ENCODE results near the gene GRIN2A.

GRIN2A gene

DNA sequence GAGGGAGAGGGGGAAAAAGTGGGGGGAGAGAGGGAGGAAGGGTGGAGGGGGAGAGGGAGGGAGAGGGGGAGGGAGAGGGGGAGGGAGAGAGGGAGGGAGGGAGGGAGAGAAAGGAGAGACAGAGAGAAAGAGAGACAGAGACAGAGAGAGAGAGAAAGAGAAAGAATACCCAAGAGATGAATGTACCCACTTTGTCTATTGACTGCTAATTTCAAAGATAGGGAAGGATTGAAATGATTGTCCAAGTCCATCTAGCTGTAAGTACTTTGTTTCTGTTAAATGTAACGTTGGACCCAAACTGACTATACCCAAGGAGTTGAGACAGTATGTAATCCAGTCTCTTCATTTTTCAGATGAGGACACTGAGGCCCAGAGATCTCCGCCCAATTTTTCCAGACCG, 374.9 kb downstream of the GRIN2A start:
- Histone ChIP-seq H3K27me3 (ENCODE audit: insufficient read depth, poor library complexity, severe bottlenecking) (no peaks in the 10 kb centered on the region), H3K4me3 (replicated peaks; ENCODE audit: insufficient read depth, low read length) (no peak overlapping the region), H3K27ac (replicated peaks) (no peak overlapping the region)
- TF ChIP-seq, protein P1, sequence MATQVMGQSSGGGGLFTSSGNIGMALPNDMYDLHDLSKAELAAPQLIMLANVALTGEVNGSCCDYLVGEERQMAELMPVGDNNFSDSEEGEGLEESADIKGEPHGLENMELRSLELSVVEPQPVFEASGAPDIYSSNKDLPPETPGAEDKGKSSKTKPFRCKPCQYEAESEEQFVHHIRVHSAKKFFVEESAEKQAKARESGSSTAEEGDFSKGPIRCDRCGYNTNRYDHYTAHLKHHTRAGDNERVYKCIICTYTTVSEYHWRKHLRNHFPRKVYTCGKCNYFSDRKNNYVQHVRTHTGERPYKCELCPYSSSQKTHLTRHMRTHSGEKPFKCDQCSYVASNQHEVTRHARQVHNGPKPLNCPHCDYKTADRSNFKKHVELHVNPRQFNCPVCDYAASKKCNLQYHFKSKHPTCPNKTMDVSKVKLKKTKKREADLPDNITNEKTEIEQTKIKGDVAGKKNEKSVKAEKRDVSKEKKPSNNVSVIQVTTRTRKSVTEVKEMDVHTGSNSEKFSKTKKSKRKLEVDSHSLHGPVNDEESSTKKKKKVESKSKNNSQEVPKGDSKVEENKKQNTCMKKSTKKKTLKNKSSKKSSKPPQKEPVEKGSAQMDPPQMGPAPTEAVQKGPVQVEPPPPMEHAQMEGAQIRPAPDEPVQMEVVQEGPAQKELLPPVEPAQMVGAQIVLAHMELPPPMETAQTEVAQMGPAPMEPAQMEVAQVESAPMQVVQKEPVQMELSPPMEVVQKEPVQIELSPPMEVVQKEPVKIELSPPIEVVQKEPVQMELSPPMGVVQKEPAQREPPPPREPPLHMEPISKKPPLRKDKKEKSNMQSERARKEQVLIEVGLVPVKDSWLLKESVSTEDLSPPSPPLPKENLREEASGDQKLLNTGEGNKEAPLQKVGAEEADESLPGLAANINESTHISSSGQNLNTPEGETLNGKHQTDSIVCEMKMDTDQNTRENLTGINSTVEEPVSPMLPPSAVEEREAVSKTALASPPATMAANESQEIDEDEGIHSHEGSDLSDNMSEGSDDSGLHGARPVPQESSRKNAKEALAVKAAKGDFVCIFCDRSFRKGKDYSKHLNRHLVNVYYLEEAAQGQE (IDR thresholded peaks at IDR 0.05; ENCODE audit: insufficient replicate concordance, low read depth) = no peak
- TF ChIP-seq GABPA (IDR thresholded peaks at IDR 0.05; ENCODE audit: low read depth) = no peak
- DNase-seq (ENCODE audit: low read depth in 1 of 2, low spot score in 1 of 2) = no peak

DNA sequence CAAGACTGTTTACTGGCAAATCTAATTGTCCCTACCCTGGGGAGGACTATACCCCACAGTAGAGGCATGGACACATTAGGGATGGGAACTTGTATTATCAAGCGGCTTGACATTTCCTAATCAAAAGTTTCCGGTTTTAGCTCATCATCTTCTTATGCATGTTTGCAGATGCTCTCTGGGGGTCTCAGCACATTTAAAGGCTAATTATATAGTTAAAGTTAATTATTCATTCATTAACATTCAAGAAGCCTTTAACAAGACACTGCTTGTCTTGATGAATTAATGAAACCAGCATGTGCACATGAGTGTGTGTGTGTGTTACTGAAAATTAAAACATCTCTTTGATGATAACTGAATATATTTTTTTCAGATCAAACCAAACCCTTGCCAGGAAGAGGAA, 377.1 kb downstream of the GRIN2A start:
- H3K4me3 ChIP-seq (replicated peaks; ENCODE audit: insufficient read depth, low read length) = no peak overlapping the region
- TF ChIP-seq POLR2AphosphoS5 (IDR thresholded peaks at IDR 0.05; ENCODE audit: low read depth) (no peak), GABPA (IDR thresholded peaks at IDR 0.05; ENCODE audit: low read depth) (no peak), SPI1 (IDR thresholded peaks at IDR 0.05; ENCODE audit: borderline replicate concordance, low read depth) (no peak), CTCF (IDR thresholded peaks at IDR 0.05; ENCODE audit: insufficient read depth, low read length) (no peak)
- TF ChIP-seq, protein P1 (IDR thresholded peaks at IDR 0.05; ENCODE audit: insufficient replicate concordance, low read depth) = no peak
- DNase-seq (ENCODE audit: low read depth in 1 of 2, low spot score in 1 of 2) = no peak
- H3K27ac ChIP-seq (replicated peaks) = no peak overlapping the region
- no peaks in the 10 kb centered on the region for H3K27me3 ChIP-seq (ENCODE audit: insufficient read depth, poor library complexity, severe bottlenecking)

GRCh38 chr16:9802160-9802559, 380.1 kb downstream of the GRIN2A start:
- H3K27me3 ChIP-seq (ENCODE audit: insufficient read depth, poor library complexity, severe bottlenecking) = no peaks in the 10 kb centered on the region
- no peak for DNase-seq (ENCODE audit: low read depth in 1 of 2, low spot score in 1 of 2)
- no peak overlapping the region for H3K27ac ChIP-seq (replicated peaks)
- TF ChIP-seq GABPA (IDR thresholded peaks at IDR 0.05; ENCODE audit: low read depth) = no peak
- TF ChIP-seq, protein P1 (IDR thresholded peaks at IDR 0.05; ENCODE audit: insufficient replicate concordance, low read depth) = no peak
- TF ChIP-seq SPI1 (IDR thresholded peaks at IDR 0.05; ENCODE audit: borderline replicate concordance, low read depth) = no peak
- no peak for TF ChIP-seq CTCF (IDR thresholded peaks at IDR 0.05; ENCODE audit: insufficient read depth, low read length)
- TF ChIP-seq POLR2AphosphoS5 (IDR thresholded peaks at IDR 0.05; ENCODE audit: low read depth) = no peak
- no peak overlapping the region for H3K4me3 ChIP-seq (replicated peaks; ENCODE audit: insufficient read depth, low read length)

DNA sequence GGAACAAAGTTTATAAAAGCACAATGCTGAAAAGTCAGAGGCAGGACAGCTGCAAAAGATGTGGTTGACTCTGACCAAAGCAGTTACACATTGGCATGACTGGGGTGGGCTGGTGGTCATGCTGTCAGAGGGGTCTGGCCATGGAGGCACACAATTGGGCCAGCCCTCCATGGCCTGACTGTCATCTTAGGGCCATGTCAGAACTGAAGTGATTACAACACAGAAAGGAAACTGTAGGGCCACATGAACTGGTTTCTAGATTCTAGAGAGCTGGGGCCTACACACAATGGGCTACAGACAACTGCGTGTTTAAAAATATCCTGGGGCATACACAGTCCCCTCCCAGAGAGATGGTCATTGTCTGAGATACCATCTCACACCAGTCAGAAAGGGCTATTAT, 380.6 kb downstream of the GRIN2A start:
- H3K4me3 ChIP-seq (replicated peaks; ENCODE audit: insufficient read depth, low read length) = no peak overlapping the region
- TF ChIP-seq, protein P1 (IDR thresholded peaks at IDR 0.05; ENCODE audit: insufficient replicate concordance, low read depth) = no peak
- no peak for TF ChIP-seq SPI1 (IDR thresholded peaks at IDR 0.05; ENCODE audit: borderline replicate concordance, low read depth)
- no peak for TF ChIP-seq POLR2AphosphoS5 (IDR thresholded peaks at IDR 0.05; ENCODE audit: low read depth)
- TF ChIP-seq CTCF (IDR thresholded peaks at IDR 0.05; ENCODE audit: insufficient read depth, low read length) = no peak
- TF ChIP-seq GABPA (IDR thresholded peaks at IDR 0.05; ENCODE audit: low read depth) = no peak
- no peak for DNase-seq (ENCODE audit: low read depth in 1 of 2, low spot score in 1 of 2)
- no peaks in the 10 kb centered on the region for H3K27me3 ChIP-seq (ENCODE audit: insufficient read depth, poor library complexity, severe bottlenecking)
- no peak overlapping the region for H3K27ac ChIP-seq (replicated peaks)

Measured in HL-60 (cell line).